ENCODE data around the gene MYO1A. TPM values are rescaled to one million over a fixed set of nuclear protein-coding genes. Genes with fewer than 3 reads are reported as not detected.

The MYO1A gene
- polyA plus RNA-seq, 1 donor from 2014 or later, result not detected

GRCh38 chr12:57033431-57033830 is 16.5 kb downstream of the MYO1A start:
- no peak overlapping the region for H3K27ac ChIP-seq (ENCODE audit: low read length)
- H3K4me2 ChIP-seq (ENCODE audit: low read length), result no peak overlapping the region
- H3K4me3 ChIP-seq (ENCODE audit: low read length), result no peak overlapping the region
- no peaks in the 10 kb centered on the region for H3K9me3 ChIP-seq (ENCODE audit: low read length)
- no peaks in the 10 kb centered on the region for H3K36me3 ChIP-seq (ENCODE audit: insufficient read depth, low read length)
- no peak overlapping the region for H3K9ac ChIP-seq (ENCODE audit: low read length)
- no peaks in the 10 kb centered on the region for H3F3A ChIP-seq (ENCODE audit: insufficient read depth, low read length, poor library complexity, severe bottlenecking)
- TF ChIP-seq EZH2 (IDR thresholded peaks at IDR 0.05; ENCODE audit: borderline replicate concordance, insufficient read depth, low read length, poor library complexity, severe bottlenecking) (no peak), MXI1 (conservative IDR thresholded peaks at IDR 0.05; ENCODE audit: poor library complexity, severe bottlenecking) (no peak), RAD21 (conservative IDR thresholded peaks at IDR 0.05) (no peak), EP300 (conservative IDR thresholded peaks at IDR 0.05; ENCODE audit: poor library complexity, severe bottlenecking) (no peak), SMC3 (conservative IDR thresholded peaks at IDR 0.05; ENCODE audit: poor library complexity) (no peak), REST (IDR thresholded peaks at IDR 0.05; ENCODE audit: borderline replicate concordance) (no peak), CTCF (IDR thresholded peaks at IDR 0.05; ENCODE audit: poor library complexity, severe bottlenecking) (no peak), TAF1 (IDR thresholded peaks at IDR 0.05; ENCODE audit: low read depth) (no peak), POLR2AphosphoS5 (IDR thresholded peaks at IDR 0.05) (no peak)
- H3K79me2 ChIP-seq (replicated peaks; ENCODE audit: insufficient read depth, low read length), result no peaks in the 10 kb centered on the region
- no peak overlapping the region for H2AFZ ChIP-seq (ENCODE audit: low read depth, low read length)
- H4K20me1 ChIP-seq (ENCODE audit: insufficient read depth), result no peaks in the 10 kb centered on the region
- no peaks in the 10 kb centered on the region for H3K27me3 ChIP-seq (ENCODE audit: insufficient read depth, low read depth, low read length)
- H3K9me2 ChIP-seq (ENCODE audit: insufficient read depth, low read length), result no peaks in the 10 kb centered on the region

GRCh38 chr12:57031789-57032188 is 18.1 kb downstream of the MYO1A start:
- Histone ChIP-seq H3K27me3 (ENCODE audit: insufficient read depth, low read depth, low read length) (no peaks in the 10 kb centered on the region), H3K27ac (ENCODE audit: low read length) (no peak overlapping the region), H3F3A (ENCODE audit: insufficient read depth, low read length, poor library complexity, severe bottlenecking) (no peaks in the 10 kb centered on the region), H3K36me3 (ENCODE audit: insufficient read depth, low read length) (no peaks in the 10 kb centered on the region), H4K20me1 (ENCODE audit: insufficient read depth) (no peaks in the 10 kb centered on the region), H3K9me2 (ENCODE audit: insufficient read depth, low read length) (no peaks in the 10 kb centered on the region), H3K9ac (ENCODE audit: low read length) (no peak overlapping the region), H2AFZ (ENCODE audit: low read depth, low read length) (no peak overlapping the region), H3K4me2 (ENCODE audit: low read length) (no peak overlapping the region), H3K9me3 (ENCODE audit: low read length) (no peaks in the 10 kb centered on the region), H3K79me2 (replicated peaks; ENCODE audit: insufficient read depth, low read length) (no peaks in the 10 kb centered on the region), H3K4me3 (ENCODE audit: low read length) (no peak overlapping the region)
- TF ChIP-seq POLR2AphosphoS5 (IDR thresholded peaks at IDR 0.05), result no peak
- TF ChIP-seq CTCF (IDR thresholded peaks at IDR 0.05; ENCODE audit: poor library complexity, severe bottlenecking), result no peak
- no peak for TF ChIP-seq REST (IDR thresholded peaks at IDR 0.05; ENCODE audit: borderline replicate concordance)
- no peak for TF ChIP-seq EP300 (conservative IDR thresholded peaks at IDR 0.05; ENCODE audit: poor library complexity, severe bottlenecking)
- no peak for TF ChIP-seq MXI1 (conservative IDR thresholded peaks at IDR 0.05; ENCODE audit: poor library complexity, severe bottlenecking)
- no peak for TF ChIP-seq RAD21 (conservative IDR thresholded peaks at IDR 0.05)
- TF ChIP-seq SMC3 (conservative IDR thresholded peaks at IDR 0.05; ENCODE audit: poor library complexity), result no peak
- TF ChIP-seq EZH2 (IDR thresholded peaks at IDR 0.05; ENCODE audit: borderline replicate concordance, insufficient read depth, low read length, poor library complexity, severe bottlenecking), result no peak
- no peak for TF ChIP-seq TAF1 (IDR thresholded peaks at IDR 0.05; ENCODE audit: low read depth)
